Activated naive CD4-positive, alpha-beta T cell (primary cell): ENCODE data around the gene CH25H.
"Not testable (repeated sequence)": the region's sequence is repeated elsewhere in the genome, so short reads cannot be mapped to it uniquely, and the experiment has no call there.

Experiments
- DNase-seq, 4 experiments: peaks; one replicate each; lab custom pipeline; 2025; lab: John Stamatoyannopoulos, UW

The CH25H gene

GRCh38 chr10:89201345-89202032 is 5.6 kb downstream of the CH25H start:
- DNase-seq, result no peak

GRCh38 chr10:89197473-89197872 is 9.6 kb downstream of the CH25H start:
- DNase-seq, result no peak

- DNase-seq, result not testable (repeated sequence)
Measured at GRCh38 chr10:89191301-89191700, 15.8 kb downstream of the CH25H start.

GRCh38 chr10:89189211-89189734 is 17.8 kb downstream of the CH25H start:
- DNase-seq, result no peak

- DNase-seq, result no peak
Measured at GRCh38 chr10:89185658-89186057, 21.5 kb downstream of the CH25H start.

GRCh38 chr10:89184638-89185037 is 22.5 kb downstream of the CH25H start:
- DNase-seq, result no peak

GRCh38 chr10:89183571-89183970 is 23.5 kb downstream of the CH25H start:
- no peak for DNase-seq

- DNase-seq, result no peak
Measured at GRCh38 chr10:89182894-89183293, 24.2 kb downstream of the CH25H start.

- no peak for DNase-seq
Measured at GRCh38 chr10:89175816-89176215, 31.3 kb downstream of the CH25H start.

- DNase-seq, result no peak
Measured at GRCh38 chr10:89173075-89173474, 34.0 kb downstream of the CH25H start.

GRCh38 chr10:89171996-89172395 is 35.1 kb downstream of the CH25H start:
- no peak for DNase-seq

GRCh38 chr10:89171263-89171872 is 35.7 kb downstream of the CH25H start:
- no peak for DNase-seq

- not testable (repeated sequence) for DNase-seq
Measured at GRCh38 chr10:89168354-89168900, 38.7 kb downstream of the CH25H start.

GRCh38 chr10:89167915-89168314 is 39.2 kb downstream of the CH25H start:
- no peak for DNase-seq

GRCh38 chr10:89165923-89166322 is 41.2 kb downstream of the CH25H start:
- DNase-seq, result no peak

- no peak for DNase-seq
Measured at GRCh38 chr10:89164920-89165319, 42.2 kb downstream of the CH25H start.

- DNase-seq, result no peak
Measured at GRCh38 chr10:89164080-89164479, 43.0 kb downstream of the CH25H start.

GRCh38 chr10:89163265-89163995 is 43.7 kb downstream of the CH25H start:
- DNase-seq, result peak in 2 of 4 experiments; percentile 10 to 16

GRCh38 chr10:89162596-89162995 is 44.5 kb downstream of the CH25H start:
- no peak for DNase-seq

GRCh38 chr10:89160339-89160738 is 46.8 kb downstream of the CH25H start:
- DNase-seq, result no peak

GRCh38 chr10:89159761-89160160 is 47.4 kb downstream of the CH25H start:
- no peak for DNase-seq

GRCh38 chr10:89159316-89159715 is 47.8 kb downstream of the CH25H start:
- no peak for DNase-seq

GRCh38 chr10:89158446-89158845 is 48.7 kb downstream of the CH25H start:
- DNase-seq, result no peak
